HG03457 (cell line): Measurements from ENCODE around the gene PDZRN3.

ENCODE experiments used
- ATAC-seq: cut with Tn5 transposase; IDR thresholded peaks from one replicate; pipeline ENCODE4 v1.9.1; 2021; ENCODE audit warnings: moderate number of reproducible peaks; ENCODE audit not compliant: unreplicated experiment

The PDZRN3 gene

DNA sequence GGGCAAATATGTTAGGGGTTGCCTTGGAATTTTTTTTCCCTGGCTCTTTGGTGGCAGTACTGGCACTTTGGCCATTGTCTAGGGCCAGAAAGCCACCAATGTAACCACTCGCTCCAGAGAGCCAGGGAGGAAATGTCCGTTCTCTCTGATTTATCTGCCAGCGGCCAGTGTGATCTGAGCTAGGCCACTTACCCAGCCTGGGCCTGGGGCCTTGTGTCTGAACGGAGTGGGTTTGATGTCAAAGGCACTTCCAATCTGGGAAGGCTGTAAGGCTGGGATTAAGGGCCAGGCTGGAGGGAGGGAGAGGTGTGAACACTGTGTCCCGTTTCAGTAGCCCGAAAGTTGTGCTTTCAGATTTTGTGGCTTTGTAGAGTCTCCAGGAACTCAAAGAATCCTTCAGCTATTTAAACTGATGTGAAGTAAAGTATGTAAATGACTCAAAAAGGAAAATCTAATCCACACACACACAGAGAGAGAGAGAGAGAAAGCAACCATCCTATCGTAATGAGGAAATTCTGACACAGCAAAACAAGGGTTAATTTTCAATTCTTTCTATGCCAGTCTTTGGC is 271.0 kb downstream of the PDZRN3 start:
- no peak for ATAC-seq

DNA sequence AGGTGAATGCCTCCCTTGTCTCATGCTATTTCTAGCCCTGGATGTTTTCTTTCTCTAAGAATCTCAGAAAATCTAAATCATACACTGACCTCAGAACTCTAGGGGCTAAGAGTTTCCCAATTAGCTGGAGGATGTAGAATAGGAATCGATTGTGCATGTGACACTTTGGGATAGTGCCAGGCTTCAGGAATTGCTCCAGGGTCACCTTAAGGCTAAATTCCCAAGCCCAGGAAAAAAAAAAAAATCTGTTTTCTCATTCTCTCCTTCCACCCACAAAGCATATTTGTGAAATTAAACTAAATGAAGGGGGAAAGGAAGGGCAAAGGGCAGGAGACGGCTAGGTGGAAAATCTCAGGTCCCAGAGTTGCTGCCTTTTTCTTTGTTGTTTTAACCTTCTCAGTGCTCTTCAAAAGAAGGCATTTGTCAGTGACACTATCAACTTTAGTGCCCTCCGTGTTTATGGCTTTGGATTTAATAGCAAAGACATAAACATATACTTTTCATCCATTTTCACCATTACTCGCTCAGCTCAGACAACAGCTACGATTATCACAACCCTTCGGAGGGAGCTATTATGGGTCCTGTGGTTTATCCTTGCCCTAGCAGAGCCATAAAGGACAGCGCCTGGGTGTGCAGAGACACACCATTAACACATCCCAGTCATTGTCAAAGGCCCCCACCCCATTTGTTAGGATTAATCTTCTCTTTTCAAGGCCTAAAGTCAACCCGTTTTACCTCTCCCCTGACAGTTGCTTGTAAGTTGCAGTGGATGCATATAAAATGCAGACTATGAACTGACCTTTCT is 271.7 kb downstream of the PDZRN3 start:
- no peak for ATAC-seq

DNA sequence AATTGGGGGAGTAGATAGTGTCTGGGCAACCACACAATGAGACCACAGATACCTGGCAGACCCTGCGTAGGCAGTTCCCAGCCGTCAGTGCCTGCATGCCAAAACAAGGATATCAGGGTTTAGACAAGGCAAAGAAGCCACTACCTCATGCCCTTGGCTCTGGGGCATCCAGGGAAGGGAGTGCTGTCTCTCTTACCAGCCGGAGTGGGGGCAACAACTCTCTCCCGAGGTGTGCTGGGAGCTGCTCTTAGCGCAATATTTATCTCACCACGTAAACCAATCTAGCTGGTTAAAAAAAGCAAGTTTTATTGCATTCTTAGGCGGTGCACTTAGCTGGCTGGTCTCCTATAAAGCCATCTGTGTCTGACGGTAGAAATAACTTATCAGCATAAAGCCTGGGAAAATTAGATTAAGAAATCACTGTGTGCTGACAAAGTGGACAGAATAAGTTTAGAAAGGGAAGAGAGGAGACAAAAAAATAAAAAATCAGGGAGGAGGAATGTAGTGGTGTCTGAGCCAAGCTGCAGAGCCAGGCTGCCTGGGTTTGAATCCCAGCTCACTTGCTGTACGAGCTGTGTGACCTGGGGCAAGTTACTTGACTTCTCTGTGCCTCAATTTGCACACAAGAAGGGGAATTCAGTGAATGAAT is 273.2 kb downstream of the PDZRN3 start:
- ATAC-seq, result no peak

DNA sequence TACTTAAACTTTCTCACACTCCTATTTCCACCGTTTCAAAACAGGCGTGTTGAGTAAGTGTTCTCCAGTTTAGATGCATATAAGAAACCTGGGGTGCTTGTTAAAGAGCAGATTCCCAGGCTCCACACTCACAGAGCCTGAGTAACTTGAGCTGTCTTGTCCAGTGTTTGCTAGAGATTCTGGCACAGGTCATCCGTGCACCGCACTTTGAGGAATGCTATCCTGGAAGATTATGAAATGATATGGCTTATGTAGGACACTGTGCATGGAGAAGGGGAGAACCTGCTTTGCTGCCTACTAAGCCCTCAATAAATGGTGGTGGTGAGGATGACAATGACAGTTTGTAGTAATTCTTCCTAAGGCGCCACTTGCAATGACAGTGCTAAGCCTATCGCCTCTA is 273.7 kb downstream of the PDZRN3 start:
- no peak for ATAC-seq

DNA sequence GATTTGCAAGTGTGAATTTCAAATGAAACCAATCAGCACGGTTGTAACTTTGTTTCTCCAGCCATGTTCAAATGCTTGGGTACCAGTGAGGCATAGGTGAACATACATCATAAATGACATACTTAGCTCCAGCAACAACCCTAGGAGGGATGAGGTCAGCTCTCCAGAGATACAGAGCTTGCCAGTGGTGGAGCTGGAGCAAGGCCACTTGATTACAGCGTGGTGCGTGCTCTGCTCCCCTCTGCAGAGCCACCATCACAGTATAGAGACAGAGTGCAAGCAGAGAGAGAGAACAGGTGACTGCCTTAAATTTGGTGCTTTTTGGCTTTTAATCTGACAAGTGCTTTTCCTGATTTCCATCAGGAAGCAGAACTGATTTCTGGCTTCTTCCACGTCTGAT is 275.1 kb downstream of the PDZRN3 start:
- ATAC-seq, result no peak

DNA sequence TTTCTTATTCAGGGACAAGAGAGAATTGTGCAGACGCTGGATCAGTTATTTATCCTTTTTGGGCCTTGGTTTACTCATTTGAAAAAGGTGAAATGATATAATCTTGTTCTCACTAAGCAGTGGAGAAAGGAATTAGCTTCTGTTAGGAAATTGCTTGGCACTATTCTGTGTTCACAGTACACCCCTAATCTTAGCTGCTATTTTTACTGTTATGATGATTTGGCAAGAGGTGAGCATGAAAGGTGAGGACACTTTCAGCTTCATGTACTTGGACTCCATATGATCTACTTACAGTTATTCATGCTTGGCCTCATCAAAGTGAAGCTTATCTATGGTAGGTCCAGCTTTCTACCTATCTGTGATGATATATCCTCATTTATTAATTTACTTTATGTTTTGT is 282.7 kb downstream of the PDZRN3 start:
- no peak for ATAC-seq

DNA sequence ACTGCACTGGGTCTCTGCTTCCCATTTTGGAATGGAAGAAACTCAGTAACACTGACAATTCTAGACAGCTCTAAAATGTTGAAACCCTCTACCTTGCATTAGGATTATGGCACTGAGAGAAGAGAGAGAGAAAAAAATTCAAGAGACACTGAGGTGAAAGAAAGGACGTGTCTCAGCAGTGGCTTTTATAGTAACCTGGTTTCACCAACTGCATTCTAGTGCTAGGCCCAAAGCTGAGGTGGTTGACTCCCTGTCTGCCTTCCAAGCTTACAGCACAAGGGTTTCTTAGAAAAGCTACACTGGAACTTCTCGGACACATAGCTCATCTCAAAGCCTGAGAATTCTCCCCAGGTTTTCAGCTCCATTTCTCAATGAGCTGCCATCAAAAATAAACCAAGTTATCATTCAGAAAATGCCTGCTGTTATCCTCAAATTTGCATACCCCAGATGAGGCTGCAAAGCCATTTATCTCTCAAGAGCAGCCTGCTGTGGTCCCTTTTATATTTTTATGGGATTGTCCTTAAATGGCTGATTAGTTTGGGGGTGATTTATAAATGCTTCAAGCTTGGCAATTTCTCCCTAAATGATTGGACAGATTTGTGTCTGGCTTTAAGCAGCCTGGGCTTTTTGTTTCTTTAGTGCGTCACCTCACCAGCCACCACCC is 283.3 kb downstream of the PDZRN3 start:
- ATAC-seq, result no peak

DNA sequence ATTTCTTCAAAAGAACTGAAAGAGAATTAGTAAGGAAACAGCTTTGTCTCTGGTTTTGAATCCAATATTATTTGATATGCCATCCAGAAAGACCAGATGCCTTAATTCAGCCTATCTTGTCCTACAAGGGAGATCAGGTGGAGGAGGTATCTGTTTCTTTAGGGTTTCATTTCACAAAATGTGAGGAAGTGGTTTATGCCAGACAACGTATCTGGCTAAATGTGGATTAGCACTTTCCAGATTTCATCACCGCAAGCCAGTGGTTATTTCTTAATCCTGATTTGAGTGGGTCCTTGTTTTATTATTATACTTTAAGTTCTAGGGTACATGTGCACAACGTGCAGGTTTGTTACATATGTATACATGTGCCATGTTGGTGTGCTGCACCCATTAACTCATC is 292.2 kb downstream of the PDZRN3 start:
- no peak for ATAC-seq
